ENCODE results near the gene NCOR2. TPM values are rescaled to one million over a fixed set of nuclear protein-coding genes. Genes with fewer than 3 reads are reported as not detected.

NCOR2 gene
- total RNA-seq, 1 experiment from 2014 or later = 325 TPM

GRCh38 chr12:124581307-124582107 lies 14.1 kb upstream of the NCOR2 start:
- no peaks in the 10 kb centered on the region for H3K27me3 Mint-ChIP-seq (ENCODE audit: unreplicated experiment)
- H3K27ac Mint-ChIP-seq (ENCODE audit: unreplicated experiment) = no peak overlapping the region
- no TSS peak for BruUV-seq (replicated peaks)
- TF ChIP-seq CTCF (IDR thresholded peaks at IDR 0.05; ENCODE audit: unreplicated experiment) = no peak
- H3K9me3 Mint-ChIP-seq (ENCODE audit: low read depth, unreplicated experiment) = peaks cover 5% of the 10 kb centered on the region
- no peak for DNase-seq
- H3K36me3 Mint-ChIP-seq (ENCODE audit: insufficient read depth, unreplicated experiment) = no peaks in the 10 kb centered on the region
- CTCF ChIA-PET = no interaction called here
- intact Hi-C loops (cut with micrococcal nuclease; ENCODE audit: unreplicated experiment) = no loop called here
- no peak overlapping the region for H3K4me3 Mint-ChIP-seq (ENCODE audit: low read depth, unreplicated experiment)
- H3K4me1 Mint-ChIP-seq (ENCODE audit: low read depth, unreplicated experiment) = peaks cover 11% of the 10 kb centered on the region

GRCh38 chr12:124579921-124580517 lies 12.6 kb upstream of the NCOR2 start:
- TF ChIP-seq CTCF (IDR thresholded peaks at IDR 0.05; ENCODE audit: unreplicated experiment) = no peak
- intact Hi-C loops (cut with micrococcal nuclease; ENCODE audit: unreplicated experiment) = loop anchor here (5.0 kb wide), 1 partner anchor 102 kb away; no protein-coding TSS in a partner anchor
- no TSS peak for BruUV-seq (replicated peaks)
- Mint-ChIP-seq H3K4me3 (ENCODE audit: low read depth, unreplicated experiment) (no peak overlapping the region), H3K27ac (ENCODE audit: unreplicated experiment) (no peak overlapping the region), H3K9me3 (ENCODE audit: low read depth, unreplicated experiment) (peaks cover 5% of the 10 kb centered on the region), H3K27me3 (ENCODE audit: unreplicated experiment) (no peaks in the 10 kb centered on the region), H3K4me1 (ENCODE audit: low read depth, unreplicated experiment) (peaks cover 14% of the 10 kb centered on the region), H3K36me3 (ENCODE audit: insufficient read depth, unreplicated experiment) (no peaks in the 10 kb centered on the region)
- DNase-seq = no peak
- CTCF ChIA-PET = no interaction called here

GRCh38 chr12:124578854-124579253 lies 11.4 kb upstream of the NCOR2 start:
- BruUV-seq (replicated peaks) = no TSS peak
- Mint-ChIP-seq H3K9me3 (ENCODE audit: low read depth, unreplicated experiment) (peaks cover 5% of the 10 kb centered on the region), H3K36me3 (ENCODE audit: insufficient read depth, unreplicated experiment) (no peaks in the 10 kb centered on the region), H3K27me3 (ENCODE audit: unreplicated experiment) (no peaks in the 10 kb centered on the region), H3K4me1 (ENCODE audit: low read depth, unreplicated experiment) (peaks cover 14% of the 10 kb centered on the region), H3K4me3 (ENCODE audit: low read depth, unreplicated experiment) (no peak overlapping the region), H3K27ac (ENCODE audit: unreplicated experiment) (no peak overlapping the region)
- intact Hi-C loops (cut with micrococcal nuclease; ENCODE audit: unreplicated experiment) = loop anchor here (5.0 kb wide), 1 partner anchor 103 kb away; no protein-coding TSS in a partner anchor
- CTCF ChIA-PET = no interaction called here
- TF ChIP-seq CTCF (IDR thresholded peaks at IDR 0.05; ENCODE audit: unreplicated experiment) = no peak
- DNase-seq = no peak

GRCh38 chr12:124578445-124578844 lies 11.0 kb upstream of the NCOR2 start:
- TF ChIP-seq CTCF (IDR thresholded peaks at IDR 0.05; ENCODE audit: unreplicated experiment) = no peak
- Mint-ChIP-seq H3K27ac (ENCODE audit: unreplicated experiment) (no peak overlapping the region), H3K36me3 (ENCODE audit: insufficient read depth, unreplicated experiment) (no peaks in the 10 kb centered on the region), H3K27me3 (ENCODE audit: unreplicated experiment) (no peaks in the 10 kb centered on the region), H3K4me3 (ENCODE audit: low read depth, unreplicated experiment) (no peak overlapping the region), H3K9me3 (ENCODE audit: low read depth, unreplicated experiment) (peaks cover 5% of the 10 kb centered on the region), H3K4me1 (ENCODE audit: low read depth, unreplicated experiment) (peaks cover 14% of the 10 kb centered on the region)
- no peak for DNase-seq
- intact Hi-C loops (cut with micrococcal nuclease; ENCODE audit: unreplicated experiment) = loop anchor here (5.0 kb wide), 1 partner anchor 104 kb away; no protein-coding TSS in a partner anchor
- BruUV-seq (replicated peaks) = no TSS peak
- CTCF ChIA-PET = no interaction called here

Data from Calu3 (cell line).